Measurements from ENCODE around the gene CGRRF1. TPM values are rescaled to one million over a fixed set of nuclear protein-coding genes. Genes with fewer than 3 reads are reported as not detected.
A peak's percentile ranks its signal among the peaks of the same experiment; 100 is the strongest.

CGRRF1 gene
- total and polyA plus RNA-seq, 10 of the 15 experiments (the other 5 are each of a cell fraction or from before 2014, with no cell fraction given) = 5.5 to 47.7 (median 13.5) TPM

DNA sequence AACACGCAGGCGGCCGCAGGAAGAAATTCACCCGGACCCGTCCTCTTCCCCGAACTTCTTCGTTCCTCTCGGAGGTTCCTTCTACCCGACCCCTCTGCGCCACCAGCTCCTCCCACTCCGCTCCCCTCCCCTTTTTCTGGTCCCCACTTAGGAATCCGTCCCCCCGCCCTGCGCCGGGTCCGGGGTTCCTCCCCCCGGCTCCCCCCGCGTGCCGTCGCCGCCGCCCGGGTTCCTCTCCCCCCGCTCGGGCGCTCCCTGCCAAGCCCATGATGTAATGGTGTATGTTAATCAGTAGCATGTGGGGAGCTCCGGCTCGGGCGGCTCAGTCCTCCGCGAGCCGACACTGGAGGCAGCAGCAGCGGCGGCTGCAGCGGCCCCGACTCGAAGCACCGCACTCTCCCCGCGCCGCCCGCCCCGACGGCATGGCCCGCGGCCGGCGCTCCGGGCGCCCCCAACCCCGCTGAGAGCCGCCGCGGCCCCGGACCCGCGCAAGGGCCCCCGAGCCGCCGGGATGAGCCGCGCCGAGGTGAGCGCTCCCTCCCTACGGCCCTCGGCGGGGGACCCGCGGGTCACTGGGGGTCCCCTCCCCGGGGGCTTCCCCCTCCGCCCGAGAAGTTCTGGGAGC lies 56.2 kb downstream of the CGRRF1 start (continued):
- peak; percentile 28 to 33; a peak in 1 of 4 replicates for TF ChIP-seq IKZF2 (IDR thresholded peaks at IDR 0.05)
- TF ChIP-seq NBN (IDR thresholded peaks at IDR 0.05) = 0 out of 2 replicates have a peak, but pooled peaks have one; percentile 15
- no peak for TF ChIP-seq SIN3A (IDR thresholded peaks at IDR 0.05; ENCODE audit: low read depth, low read length)
- TF ChIP-seq, protein P1, sequence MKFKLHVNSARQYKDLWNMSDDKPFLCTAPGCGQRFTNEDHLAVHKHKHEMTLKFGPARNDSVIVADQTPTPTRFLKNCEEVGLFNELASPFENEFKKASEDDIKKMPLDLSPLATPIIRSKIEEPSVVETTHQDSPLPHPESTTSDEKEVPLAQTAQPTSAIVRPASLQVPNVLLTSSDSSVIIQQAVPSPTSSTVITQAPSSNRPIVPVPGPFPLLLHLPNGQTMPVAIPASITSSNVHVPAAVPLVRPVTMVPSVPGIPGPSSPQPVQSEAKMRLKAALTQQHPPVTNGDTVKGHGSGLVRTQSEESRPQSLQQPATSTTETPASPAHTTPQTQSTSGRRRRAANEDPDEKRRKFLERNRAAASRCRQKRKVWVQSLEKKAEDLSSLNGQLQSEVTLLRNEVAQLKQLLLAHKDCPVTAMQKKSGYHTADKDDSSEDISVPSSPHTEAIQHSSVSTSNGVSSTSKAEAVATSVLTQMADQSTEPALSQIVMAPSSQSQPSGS (IDR thresholded peaks at IDR 0.05; ENCODE audit: low read length) = 0 out of 2 replicates have a peak, but pooled peaks have one; percentile 43

DNA sequence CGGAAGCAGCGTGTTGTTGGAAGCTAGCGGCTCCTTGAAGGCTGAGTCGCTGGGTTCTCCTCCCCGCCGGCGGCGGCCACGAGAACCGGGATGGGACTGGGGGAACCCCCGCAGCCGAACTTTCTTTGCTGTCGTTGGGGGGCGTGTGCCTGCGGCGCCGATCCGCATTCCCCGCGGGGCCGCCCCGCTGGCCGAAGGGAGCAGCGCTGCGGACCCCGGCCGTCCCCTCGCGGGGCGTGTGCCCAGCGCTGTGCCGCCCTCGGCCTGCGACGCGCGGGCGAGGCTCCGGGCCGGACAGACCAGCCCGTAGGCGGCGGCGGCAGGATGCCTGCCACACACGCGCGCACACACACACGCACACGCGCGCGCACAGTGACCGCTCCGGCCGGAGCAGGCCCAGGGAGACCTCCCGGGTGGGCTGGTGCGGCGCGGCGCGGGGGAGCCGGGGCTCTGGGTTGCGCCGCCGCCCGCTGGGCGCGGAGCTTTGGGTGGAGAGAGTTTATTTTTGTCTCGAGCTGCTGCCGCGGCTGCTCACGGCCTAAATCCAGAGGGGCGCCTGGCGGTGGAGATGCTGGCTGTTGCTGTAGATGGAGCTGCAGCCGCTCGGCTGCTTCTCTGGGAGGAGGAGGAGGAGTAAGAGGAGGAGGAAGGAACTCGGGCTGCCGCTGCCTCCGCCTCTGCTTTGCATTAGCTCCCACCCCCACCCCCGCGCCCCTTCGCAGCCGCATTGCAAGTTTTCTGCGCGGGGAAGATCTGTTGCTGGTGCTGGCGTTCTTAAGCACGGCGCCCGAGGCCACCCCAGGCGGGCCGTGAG lies 56.9 kb downstream of the CGRRF1 start, which contains the start of gene SAMD4A:
TSS of gene SAMD4A (plus strand) at position 719 of the 814 bp plus-strand sequence. CDS start 789 bp downstream, outside the sequence.
- no peak for DNase-seq (ENCODE audit: low read depth, low spot score)
- Histone ChIP-seq H4K20me1 (ENCODE audit: control insufficient read depth, insufficient read depth) (no peaks in the 10 kb centered on the region), H3K4me2 (ENCODE audit: control insufficient read depth, insufficient read depth) (peak within 1 kb of the TSS; percentile 98), H3K4me1 (ENCODE audit: control insufficient read depth, insufficient read depth, low read length) (peaks cover 12% of the 10 kb centered on the region; the same call in 1 of the 2 replicates), H2AFZ (ENCODE audit: control insufficient read depth, low read depth, low read length) (peak within 1 kb of the TSS; percentile 74), H3K9me3 (replicated peaks; ENCODE audit: control insufficient read depth, insufficient read depth, low read length) (no peaks in the 10 kb centered on the region; the same call in 2 of the 3 replicates), H3K79me2 (ENCODE audit: control insufficient read depth, insufficient read depth, low read length) (no peaks in the 10 kb centered on the region), H3K27ac (ENCODE audit: control insufficient read depth, insufficient read depth) (no peak within 1 kb of the TSS), H3K9ac (ENCODE audit: control insufficient read depth, insufficient read depth, low read length) (peak within 1 kb of the TSS; percentile 51; the same call in 1 of the 2 replicates), H3K4me3 (peak within 1 kb of the TSS; percentile 79), H3K36me3 (ENCODE audit: control insufficient read depth in 2 of 2, insufficient read depth in 2 of 2, low read length in 1 of 2) (no peaks in the 10 kb centered on the region), H3K27me3 (replicated peaks in 1 of 2; ENCODE audit: control insufficient read depth in 2 of 2, insufficient read depth in 2 of 2, low read length in 1 of 2) (peaks cover 0 to 3% of the 10 kb centered on the region in 2 experiments; a peak in 1 of 4 replicates)
- POLR2A ChIA-PET = interaction anchor here (0.6 to 1.7 kb wide), 2 partner anchors 18 to 60 kb away, joined by 3 to 5 read pairs; no protein-coding TSS in a partner anchor
- RAD21 ChIA-PET (ENCODE audit: unreplicated experiment) = interaction anchor here (0.5 to 7.2 kb wide), 19 partner anchors 9 to 315 kb away, joined by 3 to 130 read pairs (median 4); partner anchors contain the start of gene GMFB
- no peak for FAIRE-seq
- SMC1A ChIA-PET (ENCODE audit: uncharacterized antibody, unreplicated experiment) = interaction anchor here (0.5 to 6.8 kb wide), 9 partner anchors 15 to 216 kb away, joined by 3 to 87 read pairs (median 3); no protein-coding TSS in a partner anchor
- CTCF ChIA-PET = interaction anchor here (0.8 to 7.7 kb wide), 14 partner anchors 15 to 334 kb away, joined by 3 to 160 read pairs (median 6); no protein-coding TSS in a partner anchor
- in situ Hi-C loops (cut with MboI) (loop anchor here (5.0 kb wide), 1 partner anchor 76 kb away; no protein-coding TSS in a partner anchor), intact Hi-C loops (cut with micrococcal nuclease; ENCODE audit: unreplicated experiment) (loop anchor here (2.0 to 5.0 kb wide), 2 partner anchors 56 to 326 kb away; no protein-coding TSS in a partner anchor)
- BruUV-seq (replicated peaks) = no TSS peak
- peak; percentile 46 for ATAC-seq
- under 1% methylated on average over 76 of the region's 91 CpGs for WGBS (ENCODE audit: insufficient coverage, insufficient replicate concordance, low lambda C conversion rate, missing lambda C conversion rate)
- TF ChIP-seq GATAD2B (conservative IDR thresholded peaks at IDR 0.05; ENCODE audit: low read depth) (peak; percentile 55; the same call in 1 of the 2 replicates), ZNF24 (IDR thresholded peaks at IDR 0.05) (no peak), PAX5 (IDR thresholded peaks at IDR 0.05; ENCODE audit: borderline replicate concordance, low read depth, low read length) (no peak), NRF1 (conservative IDR thresholded peaks at IDR 0.05; ENCODE audit: low read depth, low read length) (no peak), BACH1 (IDR thresholded peaks at IDR 0.05; ENCODE audit: borderline replicate concordance) (peak; percentile 75), HCFC1 (IDR thresholded peaks at IDR 0.05; ENCODE audit: low read length) (no peak), EGR1 (IDR thresholded peaks at IDR 0.05; ENCODE audit: borderline replicate concordance in 1 of 2, low read depth in 2 of 2, low read length in 2 of 2) (0 out of 3 replicates have a peak, but pooled peaks of 1 of the 2 experiments have one; percentile 48), CBX3 (IDR thresholded peaks at IDR 0.05; ENCODE audit: borderline replicate concordance, low read depth) (no peak), DPF2 (IDR thresholded peaks at IDR 0.05) (peak; percentile 59), KLF5 (IDR thresholded peaks at IDR 0.05; ENCODE audit: partially characterized antibody) (no peak)
- TF ChIP-seq, protein P2, sequence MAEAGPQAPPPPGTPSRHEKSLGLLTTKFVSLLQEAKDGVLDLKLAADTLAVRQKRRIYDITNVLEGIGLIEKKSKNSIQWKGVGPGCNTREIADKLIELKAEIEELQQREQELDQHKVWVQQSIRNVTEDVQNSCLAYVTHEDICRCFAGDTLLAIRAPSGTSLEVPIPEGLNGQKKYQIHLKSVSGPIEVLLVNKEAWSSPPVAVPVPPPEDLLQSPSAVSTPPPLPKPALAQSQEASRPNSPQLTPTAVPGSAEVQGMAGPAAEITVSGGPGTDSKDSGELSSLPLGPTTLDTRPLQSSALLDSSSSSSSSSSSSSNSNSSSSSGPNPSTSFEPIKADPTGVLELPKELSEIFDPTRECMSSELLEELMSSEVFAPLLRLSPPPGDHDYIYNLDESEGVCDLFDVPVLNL (IDR thresholded peaks at IDR 0.05; ENCODE audit: low read depth, low read length) = no peak

All from GM12878 (cell line).